PC-3 (cell line): ENCODE data around the gene ZNF430.

Experiments
- CTCF ChIP-seq: fragments of 300-600 bp; sonication (generic); conservative IDR thresholded peaks from 2 replicates; pipeline ENCODE4 v1.5.1; 2017; ENCODE audit warnings: antibody characterized with exemption, low read depth, mild to moderate bottlenecking, low read length
- EZH2 ChIP-seq: fragments of 300-600 bp; sonication (generic); IDR thresholded peaks from one replicate; pipeline ENCODE4 v1.6.1; 2017; ENCODE audit warnings: antibody characterized with exemption, mild to moderate bottlenecking, low read length; ENCODE audit not compliant: unreplicated experiment
- EZH2phosphoT487 ChIP-seq: fragments of 300-600 bp; sonication (generic); IDR thresholded peaks from 2 replicates; pipeline ENCODE4 v1.6.1; 2018; ENCODE audit warnings: mild to moderate bottlenecking, antibody characterized with exemption, low read length, borderline replicate concordance

DNA sequence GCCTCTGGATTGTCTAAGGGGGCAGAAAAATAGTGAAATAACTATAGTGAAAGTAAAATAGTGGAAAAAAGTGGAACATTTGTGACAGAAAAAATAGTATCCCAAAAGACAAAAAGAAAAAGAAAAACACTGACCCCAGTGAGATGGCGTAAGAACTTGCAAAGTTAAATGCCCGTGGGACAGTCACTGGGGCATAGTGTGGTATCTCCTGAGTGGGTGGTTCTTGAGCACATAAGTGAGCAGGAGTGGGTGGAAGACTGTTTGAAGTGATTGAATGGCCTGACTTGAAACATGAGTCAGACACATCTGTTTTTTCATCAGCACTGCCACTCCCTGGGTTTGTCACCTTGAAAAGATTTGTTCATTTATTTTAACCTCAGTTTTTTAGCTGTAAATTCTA, 2.5 kb downstream of the ZNF430 start:
- TF ChIP-seq EZH2, result no peak
- TF ChIP-seq CTCF, result no peak
- TF ChIP-seq EZH2phosphoT487, result no peak
